Adipocyte (in vitro differentiated cells): ENCODE measurements around the gene HNRNPD.
"Not testable (repeated sequence)": the region's sequence is repeated elsewhere in the genome, so short reads cannot be mapped to it uniquely, and the experiment has no call there.

Experiments
- DNase-seq: peaks from one replicate; pipeline ENCODE4 v3.0.0-alpha.2; 2015; ENCODE audit warnings: low read depth
- H3K27me3 ChIP-seq: replicated peaks from 2 replicates; pipeline ENCODE4 v1.7.0; 2013; ENCODE audit warnings: mild to moderate bottlenecking, low read length, moderate library complexity; ENCODE audit not compliant: control insufficient read depth, insufficient read depth
- H3K36me3 ChIP-seq: 2 replicates; pipeline ENCODE4 v1.7.0; 2013; ENCODE audit warnings: low read length, mild to moderate bottlenecking, moderate library complexity; ENCODE audit not compliant: control insufficient read depth, insufficient read depth, severe bottlenecking
- H3K4me1 ChIP-seq: 2 replicates; pipeline ENCODE4 v1.7.0; 2013; ENCODE audit warnings: mild to moderate bottlenecking, low read length, moderate library complexity; ENCODE audit not compliant: control insufficient read depth, insufficient read depth
- H3K4me3 ChIP-seq: 2 replicates; pipeline ENCODE4 v1.7.0; 2013; ENCODE audit warnings: mild to moderate bottlenecking, low read length, moderate library complexity
- H3K9ac ChIP-seq: 2 replicates; pipeline ENCODE4 v1.7.0; 2013; ENCODE audit warnings: mild to moderate bottlenecking, low read length, moderate library complexity
- H3K9me3 ChIP-seq: 2 replicates; pipeline ENCODE4 v1.7.0; 2013; ENCODE audit warnings: mild to moderate bottlenecking, low read length, moderate library complexity; ENCODE audit not compliant: control insufficient read depth

The HNRNPD gene

DNA sequence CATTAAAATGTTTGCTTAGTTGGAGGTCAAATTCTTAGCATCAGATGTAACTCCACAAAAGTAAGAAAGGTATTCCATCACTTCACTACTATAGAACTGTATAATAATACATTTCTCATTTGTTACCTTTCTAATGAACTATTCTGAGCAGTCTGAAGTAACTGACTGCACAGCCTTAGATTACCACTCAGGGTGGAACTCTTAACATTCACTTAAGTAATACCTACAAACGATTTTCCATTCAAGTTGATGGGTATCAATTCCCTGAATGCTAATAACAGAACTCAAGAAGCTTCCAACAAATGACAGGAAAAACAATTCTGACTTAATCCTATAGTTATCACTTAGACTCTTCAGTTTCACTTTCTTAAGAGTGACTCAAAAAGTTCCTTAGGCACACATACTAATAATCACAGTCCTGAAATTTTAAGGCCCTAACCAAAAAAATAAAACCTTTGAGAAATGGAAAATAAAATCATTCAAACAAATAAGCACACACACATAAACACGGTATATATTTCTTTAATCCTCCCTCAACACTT is 20.9 kb downstream of the HNRNPD start:
- Histone ChIP-seq H3K27me3 (no peaks in the 10 kb centered on the region), H3K4me1 (peaks cover 35% of the 10 kb centered on the region), H3K9ac (peak overlapping the region; percentile 51), H3K4me3 (peak overlapping the region; percentile 48), H3K36me3 (peaks cover 61% of the 10 kb centered on the region), H3K9me3 (no peaks in the 10 kb centered on the region)
- peak; percentile 22 for DNase-seq

DNA sequence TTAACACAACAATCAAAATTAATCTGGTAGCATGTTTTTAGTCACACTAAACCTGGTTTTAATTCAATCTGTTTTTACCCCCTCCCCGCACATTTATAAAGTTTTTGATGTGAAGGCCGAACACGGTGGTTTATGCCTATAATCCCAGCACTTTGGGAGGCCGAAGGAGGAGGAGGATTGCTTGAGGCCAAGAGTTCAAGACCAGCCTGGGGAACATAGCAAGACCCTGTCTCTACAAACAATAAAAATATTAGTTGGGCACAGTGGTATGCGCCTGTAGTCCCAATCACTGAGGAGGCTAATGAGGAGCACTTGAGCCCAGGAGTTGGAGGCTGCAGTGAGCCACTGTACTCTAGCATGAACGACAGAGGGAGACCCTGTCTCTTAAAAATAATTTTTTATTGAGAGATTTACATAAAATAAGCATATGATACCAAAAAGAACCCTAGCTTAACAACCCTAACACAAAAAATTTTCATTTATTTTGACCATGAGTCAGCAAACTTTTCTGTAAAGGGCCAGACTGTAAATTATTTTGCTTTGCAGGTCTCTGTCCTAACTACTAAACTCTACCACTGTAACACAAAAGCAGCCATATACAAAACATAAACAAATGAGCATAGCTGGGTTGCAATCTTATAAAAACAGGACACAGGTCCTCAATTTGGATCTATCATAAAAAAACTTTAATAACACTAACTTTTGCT is 21.5 kb downstream of the HNRNPD start:
- DNase-seq, result no peak
- H3K9ac ChIP-seq, result peak overlapping the region; percentile 51
- no peaks in the 10 kb centered on the region for H3K27me3 ChIP-seq
- H3K36me3 ChIP-seq, result peaks cover 57% of the 10 kb centered on the region
- H3K9me3 ChIP-seq, result no peaks in the 10 kb centered on the region
- peaks cover 35% of the 10 kb centered on the region for H3K4me1 ChIP-seq
- peak overlapping the region; percentile 48 for H3K4me3 ChIP-seq

DNA sequence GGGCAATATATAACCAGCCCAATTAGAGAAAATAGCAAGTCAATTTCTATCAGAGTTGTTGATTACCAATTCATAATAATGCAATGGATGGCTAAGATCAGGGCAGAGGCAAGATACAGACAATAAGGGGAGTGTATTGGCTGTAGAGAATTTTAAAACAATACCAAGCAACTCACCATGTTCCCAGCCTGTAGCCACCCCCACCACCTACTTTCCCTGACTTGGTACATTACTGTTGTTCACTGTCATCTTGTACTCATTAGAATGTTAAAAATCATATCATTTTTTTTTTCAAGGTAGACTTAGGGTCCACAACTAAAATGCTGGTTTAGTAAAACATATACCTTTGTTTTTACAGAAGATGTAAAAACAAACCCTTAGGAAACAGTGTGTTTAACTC is 27.7 kb downstream of the HNRNPD start:
- Histone ChIP-seq H3K4me1 (peaks cover 7% of the 10 kb centered on the region), H3K9me3 (no peaks in the 10 kb centered on the region), H3K27me3 (no peaks in the 10 kb centered on the region), H3K9ac (no peak overlapping the region), H3K4me3 (no peak overlapping the region), H3K36me3 (peaks cover 17% of the 10 kb centered on the region)
- no peak for DNase-seq

DNA sequence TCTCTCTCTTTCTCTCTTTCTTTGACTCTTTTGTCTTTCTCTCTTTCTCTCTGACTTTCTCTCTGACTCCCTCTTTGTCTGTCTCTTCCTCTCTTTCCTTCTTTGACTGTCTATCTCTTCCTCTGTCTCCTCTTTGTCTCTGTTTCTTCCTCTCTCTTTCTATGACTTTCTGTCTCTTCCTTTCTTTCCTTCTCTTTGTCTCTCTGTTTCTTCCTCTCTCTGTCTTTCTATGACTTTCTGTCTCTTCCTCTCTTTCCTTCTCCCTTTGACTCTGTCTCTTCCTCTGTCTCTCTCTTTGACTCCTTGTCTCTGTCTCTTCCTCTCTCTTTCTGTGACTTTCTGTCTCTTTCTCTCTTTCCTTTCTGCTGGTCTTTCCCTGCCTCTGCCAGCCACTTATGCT is 38.7 kb downstream of the HNRNPD start:
- Histone ChIP-seq H3K9ac (no peak overlapping the region), H3K4me1 (no peaks in the 10 kb centered on the region), H3K27me3 (no peaks in the 10 kb centered on the region), H3K36me3 (no peaks in the 10 kb centered on the region), H3K4me3 (no peak overlapping the region), H3K9me3 (no peaks in the 10 kb centered on the region)
- no peak for DNase-seq

DNA sequence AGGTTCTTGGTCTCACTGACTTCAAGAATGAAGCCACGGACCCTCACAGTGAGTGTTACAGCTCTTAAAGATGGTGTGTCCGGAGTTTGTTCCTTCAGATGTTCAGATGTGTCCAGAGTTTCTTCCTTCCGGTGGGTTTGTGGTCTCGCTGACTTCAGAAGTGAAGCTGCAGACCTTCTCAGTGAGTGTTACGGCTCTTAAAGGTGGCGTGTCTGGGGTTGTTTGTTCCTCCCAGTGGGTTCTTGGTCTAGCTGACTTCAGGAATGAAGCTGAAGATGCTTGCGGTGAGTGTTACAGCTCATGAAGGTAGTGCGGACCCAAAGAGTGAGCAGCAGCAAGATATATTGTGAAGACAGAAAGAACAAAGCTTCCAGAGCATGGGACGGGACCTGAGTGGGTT is 40.1 kb downstream of the HNRNPD start:
- not testable (repeated sequence) for H3K4me3 ChIP-seq, H3K36me3 ChIP-seq, H3K4me1 ChIP-seq, H3K27me3 ChIP-seq, DNase-seq, H3K9ac ChIP-seq, H3K9me3 ChIP-seq

DNA sequence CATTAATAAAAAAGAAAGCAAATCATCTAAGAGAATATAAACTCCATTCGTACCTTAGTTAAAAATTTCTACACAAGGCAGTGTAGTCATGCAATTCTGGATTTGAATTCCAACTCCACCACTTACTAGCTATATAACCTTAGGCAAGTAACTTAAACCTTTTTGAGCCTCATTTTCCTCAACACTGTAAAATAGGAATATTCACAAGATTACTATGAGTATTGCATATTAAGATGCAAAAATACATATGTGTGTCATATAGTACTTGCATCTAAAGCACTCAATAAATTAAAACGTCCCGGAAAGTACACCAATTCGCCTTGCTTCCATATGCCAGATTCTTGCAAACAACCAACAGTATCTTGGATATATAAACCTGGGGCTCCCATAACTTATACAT is 42.0 kb downstream of the HNRNPD start:
- H3K9ac ChIP-seq, result no peak overlapping the region
- H3K4me1 ChIP-seq, result no peaks in the 10 kb centered on the region
- no peaks in the 10 kb centered on the region for H3K36me3 ChIP-seq
- peaks cover 8% of the 10 kb centered on the region for H3K9me3 ChIP-seq
- DNase-seq, result no peak
- no peaks in the 10 kb centered on the region for H3K27me3 ChIP-seq
- no peak overlapping the region for H3K4me3 ChIP-seq

DNA sequence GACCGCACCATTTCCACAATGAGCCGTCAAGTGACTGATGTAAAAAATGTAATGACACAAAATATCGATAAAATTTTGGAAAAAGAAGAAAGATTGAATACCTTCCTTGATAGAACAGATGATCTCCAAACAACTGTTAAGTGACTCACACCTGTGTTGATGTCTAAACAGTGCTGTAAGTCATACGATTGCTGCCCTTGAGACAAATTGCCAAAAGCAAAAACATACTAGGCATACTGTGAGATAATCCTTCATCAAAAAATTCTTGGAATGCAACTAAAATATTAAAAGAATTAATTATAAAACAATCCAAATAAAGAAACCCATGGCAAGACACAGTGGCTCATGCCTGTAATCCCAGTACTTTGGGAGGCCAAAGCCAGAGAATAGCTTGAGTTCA is 53.4 kb downstream of the HNRNPD start:
- H3K36me3 ChIP-seq, result no peaks in the 10 kb centered on the region
- no peaks in the 10 kb centered on the region for H3K4me1 ChIP-seq
- DNase-seq, result no peak
- H3K4me3 ChIP-seq, result no peak overlapping the region
- peaks cover 5% of the 10 kb centered on the region for H3K9me3 ChIP-seq
- H3K27me3 ChIP-seq, result no peaks in the 10 kb centered on the region
- no peak overlapping the region for H3K9ac ChIP-seq

DNA sequence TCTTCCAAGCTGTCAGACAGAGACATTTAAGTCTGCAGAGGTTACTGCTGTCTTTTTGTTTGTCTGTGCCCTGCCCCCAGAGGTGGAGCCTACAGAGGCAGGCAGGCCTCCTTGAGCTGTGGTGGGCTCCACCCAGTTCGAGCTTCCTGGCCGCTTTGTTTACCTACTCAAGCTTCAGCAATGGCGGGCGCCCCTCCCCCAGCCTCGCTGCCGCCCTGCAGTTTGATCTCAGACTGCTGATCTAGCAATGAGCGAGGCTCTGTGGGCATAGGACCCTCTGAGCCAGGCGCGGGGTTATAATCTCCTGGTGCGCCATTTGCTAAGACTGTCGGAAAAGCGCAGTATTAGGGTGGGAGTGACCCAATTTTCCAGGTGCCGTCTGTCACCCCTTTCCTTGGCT is 70.7 kb downstream of the HNRNPD start:
- not testable (repeated sequence) for H3K27me3 ChIP-seq, H3K9ac ChIP-seq, H3K9me3 ChIP-seq, H3K4me3 ChIP-seq, DNase-seq, H3K4me1 ChIP-seq, H3K36me3 ChIP-seq
